HG03342 (cell line): Measurements from ENCODE around the gene HS3ST6.
"Not testable (repeated sequence)": the region's sequence is repeated elsewhere in the genome, so short reads cannot be mapped to it uniquely, and the experiment has no call there.

Experiments
- ATAC-seq: cut with Tn5 transposase; IDR thresholded peaks from one replicate; pipeline ENCODE4 v1.9.1; 2021; ENCODE audit warnings: mild to moderate bottlenecking, moderate library complexity; ENCODE audit not compliant: unreplicated experiment

Gene HS3ST6

GRCh38 chr16:1884155-1884760 lies 34.0 kb downstream of the HS3ST6 start:
- ATAC-seq = no peak

DNA sequence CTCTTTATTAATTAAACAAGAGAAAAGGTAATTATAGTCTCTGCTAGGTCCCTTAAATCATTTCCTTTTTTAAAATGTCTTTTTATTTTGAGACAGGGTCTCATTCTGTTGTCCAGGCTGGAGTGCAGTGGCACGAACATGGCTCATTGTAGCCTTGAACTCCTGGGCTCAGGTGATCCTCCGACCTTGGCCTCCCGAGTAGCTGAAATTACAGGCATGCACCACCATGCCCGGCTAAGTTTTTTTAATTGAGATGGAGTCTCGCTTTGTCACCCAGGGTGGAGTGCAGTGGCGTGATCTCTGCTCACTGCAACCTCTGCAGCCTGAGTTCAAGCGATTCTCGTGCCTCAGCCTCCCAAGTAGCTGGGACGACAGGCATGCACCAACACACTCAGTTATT lies 37.0 kb downstream of the HS3ST6 start:
- ATAC-seq = not testable (repeated sequence)

GRCh38 chr16:1879477-1879876 lies 38.7 kb downstream of the HS3ST6 start:
- ATAC-seq = no peak

GRCh38 chr16:1878256-1878655 lies 40.0 kb downstream of the HS3ST6 start:
- ATAC-seq = no peak

DNA sequence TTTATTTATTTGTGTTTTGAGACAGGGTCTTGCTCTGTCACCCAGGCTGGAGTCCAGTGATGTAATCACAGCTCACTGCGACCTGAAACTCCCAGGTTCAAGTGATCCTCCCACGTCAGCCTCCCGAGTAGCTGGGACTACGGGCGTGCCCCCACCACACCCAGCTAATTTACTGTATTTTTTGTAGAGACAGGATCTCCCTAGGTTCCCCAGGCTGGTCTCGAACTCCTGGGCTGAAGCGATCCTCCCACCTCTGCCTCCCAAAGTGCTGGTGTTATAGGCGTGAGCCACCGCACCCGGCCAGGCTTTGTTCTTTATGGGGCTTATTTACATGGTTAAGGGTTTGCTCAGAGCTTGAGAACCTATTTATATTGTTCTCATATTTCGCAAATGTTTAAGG lies 40.4 kb downstream of the HS3ST6 start:
- ATAC-seq = no peak

- no peak for ATAC-seq
Observed at GRCh38 chr16:1877089-1877488, 41.1 kb downstream of the HS3ST6 start.

- ATAC-seq = no peak
Observed at GRCh38 chr16:1876468-1876867, 41.7 kb downstream of the HS3ST6 start.

- ATAC-seq = not testable (repeated sequence)
Observed at GRCh38 chr16:1876066-1876465, 42.1 kb downstream of the HS3ST6 start.

DNA sequence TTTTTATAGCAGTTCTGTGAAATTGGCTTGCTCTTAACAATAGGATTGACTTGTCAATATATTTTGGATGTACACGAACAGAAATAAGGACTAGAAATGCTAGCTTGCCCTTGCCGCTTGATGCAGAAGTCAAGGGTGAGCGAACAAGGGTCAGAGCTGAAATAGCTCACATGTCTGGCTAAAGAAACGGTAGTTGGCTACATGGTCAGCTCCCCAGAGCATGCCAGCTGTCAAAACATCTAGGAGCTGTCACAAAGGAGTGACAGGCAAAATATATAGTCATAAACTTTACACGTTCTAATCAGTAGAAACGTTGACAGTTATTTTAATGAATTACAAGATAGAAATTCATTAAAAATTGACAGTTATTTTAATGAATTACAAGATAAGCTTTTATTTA lies 43.4 kb downstream of the HS3ST6 start:
- ATAC-seq = no peak

DNA sequence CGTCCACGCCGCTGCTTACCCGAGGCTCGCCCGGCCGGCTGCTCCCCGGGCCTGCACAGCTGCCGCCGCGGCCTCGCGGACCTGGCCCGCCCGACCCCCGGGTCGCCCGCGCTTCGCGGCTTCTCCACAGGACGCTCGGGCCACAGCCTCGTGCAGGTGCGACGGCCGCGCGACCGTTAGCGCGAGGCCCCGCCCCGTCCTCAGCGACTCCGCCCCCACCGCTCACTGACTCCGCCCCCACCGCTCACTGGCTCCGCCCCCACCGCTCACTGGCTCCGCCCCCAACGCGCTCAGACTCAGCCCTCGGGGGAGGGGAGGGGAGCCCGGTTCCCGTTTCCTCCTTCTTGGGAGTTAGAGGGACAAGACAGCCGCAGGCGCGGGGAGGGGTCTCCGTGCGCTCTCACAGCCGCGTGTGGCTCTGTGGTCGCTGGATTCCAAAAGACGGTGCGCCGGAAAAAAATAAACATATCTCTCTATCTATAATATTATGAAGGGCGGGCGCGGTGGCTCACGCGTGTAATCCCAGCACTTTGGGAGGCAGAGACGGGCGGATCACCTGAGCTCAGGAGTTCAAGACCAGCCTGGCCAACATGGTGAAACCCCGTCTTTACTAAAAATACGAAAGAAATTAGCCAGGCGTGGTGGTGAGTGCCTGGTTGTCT lies 46.1 kb downstream of the HS3ST6 start, which contains the start of gene MEIOB:
Gene MEIOB, minus strand, starts transcription at position 191 of the 662 bp plus-strand sequence. CDS start 3,989 bp downstream, outside the sequence.
- no peak for ATAC-seq

- ATAC-seq = no peak
Observed at GRCh38 chr16:1870365-1871082, 47.7 kb downstream of the HS3ST6 start.

DNA sequence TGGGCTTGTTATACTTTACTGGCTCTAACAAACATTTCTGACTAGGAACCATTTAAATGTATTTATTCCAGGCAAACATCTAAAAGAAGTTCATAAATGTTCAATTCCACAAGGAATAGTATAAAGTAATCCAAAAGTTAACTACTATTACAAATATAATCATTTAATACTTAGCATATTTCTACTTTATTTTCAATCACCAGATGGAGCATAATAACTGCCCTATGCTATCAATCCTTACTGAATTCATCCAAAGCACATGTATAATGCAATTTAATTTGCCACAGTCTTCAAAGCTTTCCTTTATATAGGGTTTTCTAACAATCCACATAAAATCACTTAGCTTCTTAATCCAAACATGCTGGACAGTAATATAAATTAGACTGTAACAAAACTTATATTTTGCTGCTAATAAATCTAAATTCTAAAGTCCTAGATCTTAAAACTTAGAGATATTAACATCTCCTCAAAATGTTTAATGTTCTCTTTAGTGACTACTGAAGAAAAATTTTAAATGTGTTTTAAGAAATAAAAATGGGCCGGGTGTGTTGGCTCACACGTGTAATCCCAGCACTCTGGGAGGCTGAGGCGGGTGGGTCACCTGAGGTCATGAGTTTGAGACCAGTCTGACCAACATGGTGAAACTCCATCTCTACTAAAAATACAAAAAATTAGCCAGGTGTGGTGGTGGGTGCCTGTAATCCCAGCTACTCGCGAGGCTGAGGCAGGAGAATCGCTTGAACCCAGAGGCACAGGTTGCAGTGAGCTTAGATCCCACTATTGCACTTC lies 52.1 kb downstream of the HS3ST6 start:
- no peak for ATAC-seq

DNA sequence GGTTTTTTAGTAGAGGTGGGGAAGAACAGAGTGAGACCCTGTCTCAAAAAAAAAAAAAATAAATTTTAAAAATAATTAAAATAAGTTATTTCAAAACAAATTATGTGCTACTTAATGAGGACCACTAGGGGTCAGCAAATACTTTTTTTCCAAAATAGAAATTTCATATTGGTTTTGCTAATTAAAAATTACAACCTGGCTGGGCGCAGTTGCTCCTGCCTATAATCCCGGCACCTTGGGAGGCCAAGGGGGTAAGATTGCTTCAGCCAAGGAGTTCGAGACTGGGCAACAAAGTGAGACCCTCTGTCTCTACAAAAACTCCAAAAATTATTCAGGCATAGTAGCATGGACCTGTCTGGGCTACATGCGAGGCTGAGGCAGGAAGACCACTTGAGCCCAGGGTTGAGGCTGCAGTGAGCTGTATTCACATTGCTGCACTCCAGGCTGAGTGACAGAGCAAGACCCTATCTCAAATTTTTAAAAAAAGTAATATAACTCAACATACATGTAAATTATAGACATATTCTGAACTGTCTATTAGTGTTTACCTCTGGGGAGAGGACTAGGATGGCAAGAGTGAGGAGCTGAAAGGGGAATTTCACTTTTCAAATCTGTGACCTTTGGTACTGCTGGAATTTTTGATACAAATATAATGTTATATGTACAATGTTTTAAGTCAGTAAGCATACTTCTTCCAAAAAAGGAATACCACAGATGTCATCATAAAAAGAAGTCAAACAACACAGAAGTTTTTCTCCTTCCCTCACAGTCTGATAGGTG lies 54.3 kb downstream of the HS3ST6 start:
- no peak for ATAC-seq

DNA sequence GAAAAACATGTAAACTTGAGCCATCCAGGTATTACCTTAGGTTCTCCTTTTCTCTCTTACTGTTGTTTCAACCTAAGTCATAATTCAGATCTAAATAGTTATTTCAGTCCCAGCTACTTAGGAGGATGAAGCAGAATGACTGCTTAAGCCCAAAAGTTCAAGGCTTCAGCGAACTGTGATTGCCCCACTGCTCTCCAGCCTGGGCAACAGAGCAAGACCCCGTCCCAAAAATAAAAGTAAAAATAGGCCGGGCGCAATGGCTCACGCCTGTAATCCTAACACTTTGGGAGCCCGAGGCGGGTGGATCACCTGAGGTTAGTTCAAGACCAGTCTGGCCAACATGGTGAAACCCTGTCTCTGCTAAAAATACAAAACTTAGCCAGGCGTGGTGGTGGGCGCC lies 55.8 kb downstream of the HS3ST6 start:
- ATAC-seq = no peak

- no peak for ATAC-seq
Observed at GRCh38 chr16:1861730-1862129, 56.5 kb downstream of the HS3ST6 start.
